Uterus (tissue), 2 donors: ENCODE measurements around the gene CFAP61.

ENCODE experiments used
- CTCF ChIP-seq, 4 experiments: fragments of 200-600 bp in 2 of 4; fragments of 450-650 bp in 2 of 4; sonication (generic) in 2 of 4; IDR thresholded peaks; one replicate each; pipeline ENCODE4 v1.5.1; 2016 to 2019; ENCODE audit warnings: antibody characterized with exemption in 4 of 4, mild to moderate bottlenecking in 2 of 4, moderate library complexity in 1 of 4
- POLR2A ChIP-seq, 2 donors: fragments of 450-650 bp; IDR thresholded peaks; one replicate each; pipeline ENCODE4 v1.6.1; 2016; ENCODE audit warnings: antibody characterized with exemption in 2 of 2, mild to moderate bottlenecking in 1 of 2, moderate library complexity in 1 of 2

GRCh38 chr20:20312562-20312961, 260.2 kb downstream of the CFAP61 start:
- TF ChIP-seq POLR2A (IDR thresholded peaks at IDR 0.05) (no peak), CTCF (IDR thresholded peaks at IDR 0.05) (no peak)
